ENCODE measurements around the gene FHAD1.

GRCh38 chr1:15440357-15440756, 193.3 kb downstream of the FHAD1 start:
- TF ChIP-seq ZBTB8A (CRISPR knock-in tag; IDR thresholded peaks at IDR 0.05; ENCODE audit: borderline replicate concordance, low read depth) (no peak), ZNF263 (CRISPR knock-in tag; IDR thresholded peaks at IDR 0.05) (no peak), GLMP (CRISPR knock-in tag; IDR thresholded peaks at IDR 0.05; ENCODE audit: borderline replicate concordance) (no peak), KAT7 (CRISPR knock-in tag; IDR thresholded peaks at IDR 0.05; ENCODE audit: borderline replicate concordance) (no peak), ZNF512B (CRISPR knock-in tag; IDR thresholded peaks at IDR 0.05; ENCODE audit: borderline replicate concordance) (no peak)

Data from HepG2 (cell line).